Hepatic stellate cell (primary cell): ENCODE data around the gene TLR3.
A peak's percentile ranks its signal among the peaks of the same experiment; 100 is the strongest.
"Not testable (repeated sequence)": the region's sequence is repeated elsewhere in the genome, so short reads cannot be mapped to it uniquely, and the experiment has no call there.

ENCODE experiments used
- DNase-seq: peaks from one replicate; pipeline ENCODE4 v3.0.0; 2011; ENCODE audit warnings: low spot score

The TLR3 gene

DNA sequence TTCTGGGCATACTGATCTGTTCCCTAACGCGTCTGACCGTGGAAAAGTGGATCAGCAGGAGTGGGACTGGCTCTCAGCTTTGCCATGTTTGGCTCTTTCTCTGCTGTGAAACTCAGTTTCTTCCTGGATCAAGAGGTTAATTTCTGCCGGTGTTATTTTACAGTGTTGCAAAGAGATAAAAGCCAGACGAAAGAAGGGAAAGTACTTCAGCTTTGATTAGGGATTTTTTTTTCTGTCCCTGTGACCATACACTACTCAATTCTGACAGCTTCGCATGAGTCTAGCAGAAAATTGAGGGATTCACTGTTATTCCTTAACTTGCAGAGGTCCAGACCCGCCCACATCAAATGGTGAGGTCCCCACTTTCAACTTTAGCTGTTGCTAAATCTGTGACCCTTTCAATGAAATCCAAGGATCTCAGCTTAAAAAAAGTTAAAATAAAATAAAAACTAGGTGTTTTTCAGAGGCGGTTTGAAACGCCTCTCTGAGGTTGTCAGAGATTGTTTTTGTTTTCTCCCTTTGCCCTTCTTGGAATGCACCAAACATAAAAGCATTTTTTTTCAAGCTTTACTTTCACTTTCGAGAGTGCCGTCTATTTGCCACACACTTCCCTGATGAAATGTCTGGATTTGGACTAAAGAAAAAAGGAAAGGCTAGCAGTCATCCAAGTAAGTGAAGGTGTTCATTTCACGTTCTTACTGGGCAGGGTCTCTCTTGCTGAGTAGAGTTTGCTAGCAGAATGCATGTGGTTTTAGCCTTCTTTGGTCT, at the start of gene TLR3:
TLR3 (plus strand) TSS at position 576 of the 768 bp plus-strand sequence. CDS start 7,464 bp downstream, outside the sequence.
- peak; percentile 16 for DNase-seq

DNA sequence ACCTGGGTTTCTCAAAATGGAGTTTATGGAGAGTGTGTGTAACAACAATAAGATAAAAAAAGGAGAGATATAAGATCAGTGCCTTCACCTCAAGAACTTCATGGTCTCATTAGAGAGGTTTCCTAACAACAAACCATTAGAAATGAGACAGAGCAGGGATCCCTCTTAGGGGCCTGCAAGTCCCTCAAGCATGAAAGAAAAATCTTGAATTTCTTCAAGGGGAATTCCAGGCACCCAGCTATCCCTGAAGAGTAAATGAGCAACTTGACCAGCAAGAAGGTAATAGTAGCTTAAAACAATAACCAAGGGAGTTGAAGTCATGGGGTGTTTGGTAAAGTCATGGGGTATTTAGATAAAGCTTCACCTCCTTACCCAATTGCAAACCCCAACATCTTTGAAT, 49.7 kb upstream of the TLR3 start:
- no peak for DNase-seq

- no peak for DNase-seq
Measured at GRCh38 chr4:186020106-186020792, 48.7 kb upstream of the TLR3 start.

- DNase-seq, result no peak
Measured at GRCh38 chr4:186020793-186021407, 48.1 kb upstream of the TLR3 start.

GRCh38 chr4:186021461-186022167, 47.3 kb upstream of the TLR3 start:
- DNase-seq, result peak; percentile 44

DNA sequence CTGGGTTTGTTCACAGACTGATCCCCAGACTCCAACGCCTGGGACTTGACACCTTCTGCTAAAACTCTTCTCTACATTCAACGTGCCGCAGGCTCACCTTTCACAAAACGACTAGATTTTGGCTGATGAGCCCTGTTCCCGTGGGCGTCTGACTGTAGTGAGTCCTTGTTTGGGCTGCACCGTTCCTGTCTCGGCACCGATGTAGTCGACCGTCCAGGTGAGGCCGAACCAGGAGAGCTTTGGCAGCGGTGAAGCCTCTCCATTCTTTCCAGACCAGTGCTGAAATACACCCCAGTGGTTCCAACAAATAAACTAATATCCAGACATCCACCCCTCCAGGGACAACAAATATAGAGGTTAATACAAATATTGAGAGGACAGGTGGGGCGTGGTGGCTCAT, 45.0 kb upstream of the TLR3 start:
- DNase-seq, result no peak

DNA sequence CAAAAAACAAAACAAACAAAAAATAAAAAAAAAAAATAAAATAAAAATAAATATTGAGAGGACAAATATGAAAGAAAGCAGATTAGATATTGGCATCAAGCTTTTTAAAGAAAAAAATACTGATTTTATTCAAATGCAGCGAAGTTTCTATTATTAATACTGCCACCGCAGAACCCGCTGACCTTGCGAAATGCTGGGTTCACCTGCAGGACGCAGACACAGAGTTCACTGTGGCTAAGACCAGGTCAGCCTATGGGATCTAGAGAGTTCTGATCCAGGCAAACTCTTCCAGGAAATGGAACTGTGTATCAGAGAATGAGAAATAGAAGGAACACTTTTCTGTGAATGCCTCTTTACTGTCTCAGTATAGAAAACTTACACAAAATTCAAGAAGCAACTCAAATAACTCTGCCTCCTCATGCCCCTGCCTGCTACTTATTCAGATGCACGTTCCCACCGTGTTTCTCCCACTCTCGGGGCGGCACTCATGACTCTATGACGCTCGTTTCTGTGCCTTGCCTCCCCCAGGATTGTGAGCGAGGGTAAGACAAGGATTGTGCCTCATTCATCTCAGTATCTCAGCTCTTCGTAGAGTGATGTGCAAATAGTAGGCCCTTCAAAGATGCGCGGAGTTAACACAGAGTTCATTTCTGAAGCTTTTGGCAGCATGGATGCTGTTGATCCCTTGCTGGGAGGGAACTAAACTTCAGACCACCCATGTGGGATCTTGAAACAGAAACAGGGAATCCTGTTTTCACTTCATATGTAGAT, 44.1 kb upstream of the TLR3 start:
- DNase-seq, result no peak

DNA sequence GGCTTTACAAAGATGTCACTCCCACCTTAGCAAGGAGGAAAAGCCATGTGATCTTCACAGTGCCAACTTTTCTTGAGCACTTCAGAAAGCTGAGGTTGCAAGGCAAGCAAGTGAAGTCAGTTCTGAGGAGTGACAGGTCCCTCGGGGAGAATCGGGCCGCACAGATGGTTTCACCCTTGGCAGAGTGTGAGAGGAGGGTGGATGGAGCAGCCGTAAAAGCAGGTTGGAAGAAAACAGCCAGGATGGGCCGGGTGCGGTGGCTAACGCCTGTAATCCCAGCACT, 43.6 kb upstream of the TLR3 start:
- no peak for DNase-seq

GRCh38 chr4:186027405-186027804, 41.6 kb upstream of the TLR3 start:
- DNase-seq, result no peak

DNA sequence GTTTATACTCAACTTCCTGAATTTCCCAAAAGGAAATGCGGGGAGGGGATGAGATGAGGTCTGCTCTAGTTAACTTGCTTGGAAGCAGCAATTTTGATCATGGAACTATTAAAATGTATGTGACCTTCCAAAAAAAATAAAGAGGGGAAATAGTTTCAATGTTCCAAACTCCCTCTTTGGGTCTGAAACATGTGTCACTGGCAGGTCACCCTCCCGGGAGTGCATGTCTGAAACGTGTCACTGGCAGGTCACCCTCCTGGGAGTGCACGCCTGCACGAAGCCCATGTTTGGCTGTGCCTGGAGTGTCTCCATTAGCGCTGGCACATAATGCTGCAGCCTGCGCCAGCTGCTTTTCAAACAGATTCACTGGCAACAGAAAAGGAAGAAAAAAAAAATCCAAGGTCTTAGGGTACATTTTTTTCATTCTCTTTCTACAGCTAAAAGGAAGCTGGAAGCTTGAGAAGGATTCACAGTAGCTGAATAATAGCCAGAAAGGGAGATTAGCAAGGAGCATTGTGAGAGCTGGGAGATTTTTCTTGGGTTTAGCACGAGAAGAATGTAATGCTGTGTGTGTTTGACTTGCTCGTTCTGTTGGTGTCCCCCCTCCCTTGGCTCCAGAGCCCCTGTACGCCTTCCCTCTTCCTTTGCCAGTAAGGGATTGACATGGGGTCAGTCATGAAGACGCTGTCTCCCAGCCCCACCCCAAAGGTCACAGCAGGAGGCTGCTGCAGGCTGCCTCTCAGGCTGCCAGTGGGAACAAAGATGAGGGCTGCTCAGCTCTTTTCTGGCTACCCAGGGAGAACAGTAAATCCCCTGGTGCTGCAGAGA, 39.2 kb upstream of the TLR3 start:
- DNase-seq, result peak; percentile 26

DNA sequence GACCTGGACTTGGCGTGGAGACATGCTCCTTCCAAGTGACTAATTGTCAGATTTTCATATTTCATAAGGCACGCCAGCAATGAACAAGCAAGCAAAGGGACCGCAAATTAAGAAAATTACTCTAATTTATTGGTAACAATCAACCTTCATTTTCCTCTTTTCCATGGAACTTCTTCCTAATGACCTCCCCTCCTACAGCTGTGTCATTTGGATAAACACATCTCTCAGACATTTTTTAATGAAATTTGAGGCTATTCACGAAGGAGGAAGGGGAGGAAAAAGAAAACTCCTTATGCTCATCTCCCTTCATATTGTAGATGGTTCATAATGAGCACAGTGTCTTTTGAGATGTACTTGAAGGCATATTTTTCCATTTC, 38.6 kb upstream of the TLR3 start:
- DNase-seq, result no peak

DNA sequence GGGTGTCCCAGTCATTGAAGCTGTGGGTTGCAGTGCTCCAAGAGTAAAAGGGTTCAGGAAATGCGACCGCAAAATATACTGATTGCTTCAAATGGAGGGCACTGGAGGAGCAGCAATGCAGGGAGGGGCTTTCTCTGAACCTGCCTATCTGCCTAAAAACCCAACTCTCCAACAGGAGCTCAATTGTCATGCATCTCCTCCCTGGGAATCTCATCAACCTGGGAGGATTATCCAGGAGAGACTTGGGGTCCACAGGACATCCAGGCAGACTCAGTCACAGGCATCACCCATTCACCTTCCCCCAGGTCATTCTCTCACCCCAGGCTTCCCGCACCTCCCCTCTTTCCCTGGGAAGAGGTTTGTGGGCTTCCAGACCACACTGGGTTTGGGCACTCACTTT, 38.2 kb upstream of the TLR3 start:
- no peak for DNase-seq

DNA sequence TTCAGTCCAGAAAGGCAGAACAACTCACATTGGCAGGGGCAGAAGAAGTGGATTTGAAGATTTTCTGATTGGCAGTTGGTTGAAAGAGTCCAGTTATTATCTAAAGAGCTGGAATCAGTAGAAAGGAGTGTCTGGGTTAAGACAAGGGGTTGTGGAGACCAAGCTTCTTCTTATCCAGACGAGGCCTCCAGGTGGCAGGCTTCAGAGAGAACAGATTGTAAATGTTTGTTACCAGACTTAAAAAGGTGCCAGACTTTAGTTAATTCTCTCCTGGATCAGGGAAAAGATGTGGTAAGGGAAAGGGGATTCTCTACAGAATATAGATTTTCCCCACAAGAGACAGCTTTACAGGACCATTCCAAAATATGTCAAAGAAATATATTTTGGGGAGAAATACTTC, 36.7 kb upstream of the TLR3 start:
- DNase-seq, result no peak

DNA sequence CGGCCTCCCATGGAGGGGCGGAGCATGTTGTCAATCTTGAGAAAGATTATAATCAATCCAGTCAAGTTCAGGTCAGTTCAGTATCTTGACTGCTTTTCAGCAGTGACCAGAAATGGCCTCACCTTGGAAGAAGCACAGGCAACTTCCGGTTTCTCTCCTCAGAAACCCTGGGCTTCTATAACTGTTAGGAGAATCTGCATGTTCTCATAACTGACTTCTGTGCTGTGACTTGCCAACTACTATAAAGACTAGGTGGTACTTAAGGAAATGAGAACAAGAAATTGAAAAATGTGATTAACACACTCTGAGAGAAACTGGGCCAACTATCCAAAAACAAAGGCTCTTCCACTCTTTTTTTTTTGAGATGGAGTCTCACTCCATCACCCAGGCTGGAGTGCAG, 35.9 kb upstream of the TLR3 start:
- no peak for DNase-seq

- DNase-seq, result not testable (repeated sequence)
Measured at GRCh38 chr4:186034613-186035012, 34.3 kb upstream of the TLR3 start.

GRCh38 chr4:186036976-186037581, 31.9 kb upstream of the TLR3 start:
- DNase-seq, result no peak

DNA sequence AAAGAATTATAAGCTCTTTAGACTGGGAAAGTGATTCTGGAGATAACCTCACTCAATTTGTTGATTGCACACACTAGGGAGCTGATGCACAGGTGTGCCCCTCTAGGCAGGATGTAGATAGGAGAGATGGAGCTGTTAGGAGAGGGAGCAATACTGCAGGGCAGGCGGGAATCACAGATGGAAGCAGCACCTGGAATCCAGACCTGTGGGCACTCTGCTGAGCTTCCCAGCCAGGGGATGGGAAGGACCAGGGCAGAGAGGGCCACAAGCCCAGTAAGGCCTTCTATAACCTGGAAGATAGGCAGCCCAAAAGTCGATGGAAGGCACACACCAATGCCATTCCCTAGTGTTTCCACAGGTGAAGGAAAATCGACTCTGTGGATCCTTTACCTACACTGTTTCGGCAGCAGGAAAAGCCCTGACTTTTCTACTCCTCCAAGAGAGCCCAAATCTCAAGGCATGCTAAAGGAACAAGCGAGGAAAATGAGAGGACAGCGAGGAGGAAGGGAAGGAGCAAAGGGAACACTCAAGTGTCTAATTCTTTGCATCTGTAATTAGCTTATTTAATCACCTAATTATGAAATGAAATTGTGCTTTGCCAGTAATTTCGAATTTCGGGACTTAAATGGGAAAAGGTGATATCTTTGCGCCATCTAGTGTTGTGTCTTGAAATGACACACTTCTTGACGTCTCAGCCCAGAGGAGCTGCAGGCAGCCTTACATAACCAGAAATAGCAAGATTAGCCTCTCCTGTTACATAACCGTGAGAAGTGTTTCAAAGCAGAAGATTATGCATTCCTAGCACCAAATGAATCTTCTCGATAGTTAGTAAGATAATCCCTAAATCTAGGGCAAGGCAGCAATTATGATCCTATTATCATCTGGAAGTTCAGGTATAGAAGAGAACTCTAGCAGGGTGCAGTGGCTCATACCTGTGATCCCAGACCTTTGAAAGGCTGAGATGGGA, 31.0 kb upstream of the TLR3 start:
- peak; percentile 53 for DNase-seq

DNA sequence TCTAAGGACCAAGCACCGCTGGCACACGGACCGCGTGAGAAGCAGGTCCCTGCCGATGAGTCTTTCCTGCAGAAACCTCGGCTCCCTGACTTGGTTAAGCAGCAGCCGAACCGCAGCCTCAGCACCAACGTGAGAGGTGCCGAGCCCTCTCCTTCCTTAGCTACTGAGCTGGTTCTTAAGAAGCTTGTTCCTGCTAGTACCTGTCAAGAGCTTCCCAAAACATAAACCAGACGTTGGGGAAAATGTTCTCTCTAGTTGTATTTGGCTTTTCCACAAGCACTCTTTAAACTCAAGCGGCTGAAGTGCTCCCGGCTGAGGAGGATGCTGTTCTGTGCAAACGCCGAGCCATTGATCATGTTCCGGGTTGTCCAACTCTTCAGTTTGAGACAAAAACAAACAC, 29.3 kb upstream of the TLR3 start:
- DNase-seq, result no peak

DNA sequence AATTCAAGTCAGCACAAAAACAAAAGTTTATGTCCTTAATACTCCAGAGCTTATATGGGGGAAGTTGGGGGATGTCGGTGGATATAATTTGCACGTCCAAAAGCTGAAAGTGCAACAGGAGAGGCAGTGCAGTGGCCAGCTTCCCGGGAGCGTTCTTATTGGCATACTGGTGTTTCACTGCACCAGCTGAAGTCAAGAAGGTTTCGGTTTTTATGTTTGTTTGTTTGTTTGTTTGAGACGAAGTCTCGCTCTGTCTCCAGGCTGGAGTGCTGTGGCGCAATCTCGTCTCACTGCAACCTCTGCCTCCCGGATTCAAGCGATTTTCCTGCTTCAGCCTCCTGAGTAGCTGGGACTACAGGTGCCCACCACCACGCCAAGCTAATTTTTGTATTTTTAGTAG, 28.6 kb upstream of the TLR3 start:
- no peak for DNase-seq

- not testable (repeated sequence) for DNase-seq
Measured at GRCh38 chr4:186047501-186047900, 21.5 kb upstream of the TLR3 start.
